Lower leg skin (tissue), 3 donors: ENCODE data around the gene SMG6.

Experiments
- CTCF ChIP-seq, 3 donors: fragments of 450-650 bp; IDR thresholded peaks; one replicate each; pipeline ENCODE4 v1.5.1; 2016; ENCODE audit warnings: antibody characterized with exemption in 3 of 3, mild to moderate bottlenecking in 3 of 3, moderate library complexity in 2 of 3
- POLR2A ChIP-seq, 2 donors: fragments of 450-650 bp; IDR thresholded peaks; one replicate each; pipeline ENCODE4 v1.6.1; 2016 to 2017; ENCODE audit warnings: antibody characterized with exemption in 2 of 2, mild to moderate bottlenecking in 1 of 2, moderate library complexity in 1 of 2

- TF ChIP-seq CTCF (IDR thresholded peaks at IDR 0.05): no peak
- TF ChIP-seq POLR2A (IDR thresholded peaks at IDR 0.05): no peak
Measured at GRCh38 chr17:2175294-2175628, 128.3 kb downstream of the SMG6 start.
